Osteoblast (primary cell): ENCODE results near the gene DCLK2. TPM values are rescaled to one million over a fixed set of nuclear protein-coding genes. Genes with fewer than 3 reads are reported as not detected.

Experiments used
- DNase-seq: peaks from one replicate; pipeline ENCODE4 v3.0.0; 2011; ENCODE audit warnings: low spot score, mixed read lengths; ENCODE audit not compliant: insufficient read length; ENCODE audit errors: missing footprints
- H2AFZ ChIP-seq: 2 replicates; pipeline ENCODE4 v1.6.0; 2011; ENCODE audit warnings: mild to moderate bottlenecking, low read length
- H3K27ac ChIP-seq: 2 replicates; pipeline ENCODE4 v1.5.1; 2011; ENCODE audit warnings: mild to moderate bottlenecking, low read depth, low read length, moderate library complexity
- H3K27me3 ChIP-seq: 2 replicates; pipeline ENCODE4 v1.6.0; 2012; ENCODE audit warnings: mild to moderate bottlenecking, control low read depth, inconsistent platforms, low read length, moderate library complexity; ENCODE audit not compliant: insufficient read depth
- H3K36me3 ChIP-seq: 2 replicates; pipeline ENCODE4 v1.5.1; 2011; ENCODE audit warnings: mild to moderate bottlenecking, low read length, control low read depth, moderate library complexity; ENCODE audit not compliant: insufficient read depth
- H3K4me1 ChIP-seq: 2 replicates; pipeline ENCODE4 v1.5.1; 2011; ENCODE audit warnings: mild to moderate bottlenecking, low read length, control low read depth, moderate library complexity; ENCODE audit not compliant: insufficient read depth
- H3K4me2 ChIP-seq: 2 replicates; pipeline ENCODE4 v1.6.0; 2011; ENCODE audit warnings: mild to moderate bottlenecking, low read length; ENCODE audit not compliant: insufficient read depth
- H3K4me3 ChIP-seq: fragments of 200-600 bp; sonication (generic); 3 replicates; pipeline ENCODE4 v1.5.1; 2012; ENCODE audit warnings: mild to moderate bottlenecking, low read length, inconsistent platforms; ENCODE audit not compliant: insufficient read depth
- H3K79me2 ChIP-seq: 2 replicates; pipeline ENCODE4 v1.6.0; 2012; ENCODE audit warnings: mild to moderate bottlenecking, low read length, control low read depth, inconsistent platforms; ENCODE audit not compliant: insufficient read depth
- H3K9me3 ChIP-seq: 2 replicates; pipeline ENCODE4 v1.5.1; 2011; ENCODE audit warnings: low read depth, low read length, control low read depth
- H4K20me1 ChIP-seq: 2 replicates; pipeline ENCODE4 v1.6.0; 2012; ENCODE audit warnings: mild to moderate bottlenecking, low read length, control low read depth; ENCODE audit not compliant: insufficient read depth
- total RNA-seq: library from RNA; depleted of rRNA; stranded (reverse); fragments of >200 nt; gene quantifications from 2 replicates; pipeline ENCODE4 v1.2.3, GENCODE V29; 2012
- TF ChIP-seq, protein P1 (sequence below): IDR thresholded peaks from 2 replicates; pipeline ENCODE4 v1.5.1; 2011; ENCODE audit warnings: mild to moderate bottlenecking, low read depth, low read length, moderate library complexity; ENCODE audit errors: extremely low read depth

The DCLK2 gene
- total RNA-seq, 1 donor, result 11.6 TPM

- no peaks in the 10 kb centered on the region for H4K20me1 ChIP-seq
- no peak overlapping the region for H3K4me3 ChIP-seq
- no peaks in the 10 kb centered on the region for H3K4me1 ChIP-seq
- no peak overlapping the region for H3K4me2 ChIP-seq
- no peaks in the 10 kb centered on the region for H3K27me3 ChIP-seq
- peaks cover 4% of the 10 kb centered on the region for H3K36me3 ChIP-seq
- no peaks in the 10 kb centered on the region for H3K9me3 ChIP-seq
- no peak overlapping the region for H2AFZ ChIP-seq
- no peak for DNase-seq
- TF ChIP-seq, protein P1, sequence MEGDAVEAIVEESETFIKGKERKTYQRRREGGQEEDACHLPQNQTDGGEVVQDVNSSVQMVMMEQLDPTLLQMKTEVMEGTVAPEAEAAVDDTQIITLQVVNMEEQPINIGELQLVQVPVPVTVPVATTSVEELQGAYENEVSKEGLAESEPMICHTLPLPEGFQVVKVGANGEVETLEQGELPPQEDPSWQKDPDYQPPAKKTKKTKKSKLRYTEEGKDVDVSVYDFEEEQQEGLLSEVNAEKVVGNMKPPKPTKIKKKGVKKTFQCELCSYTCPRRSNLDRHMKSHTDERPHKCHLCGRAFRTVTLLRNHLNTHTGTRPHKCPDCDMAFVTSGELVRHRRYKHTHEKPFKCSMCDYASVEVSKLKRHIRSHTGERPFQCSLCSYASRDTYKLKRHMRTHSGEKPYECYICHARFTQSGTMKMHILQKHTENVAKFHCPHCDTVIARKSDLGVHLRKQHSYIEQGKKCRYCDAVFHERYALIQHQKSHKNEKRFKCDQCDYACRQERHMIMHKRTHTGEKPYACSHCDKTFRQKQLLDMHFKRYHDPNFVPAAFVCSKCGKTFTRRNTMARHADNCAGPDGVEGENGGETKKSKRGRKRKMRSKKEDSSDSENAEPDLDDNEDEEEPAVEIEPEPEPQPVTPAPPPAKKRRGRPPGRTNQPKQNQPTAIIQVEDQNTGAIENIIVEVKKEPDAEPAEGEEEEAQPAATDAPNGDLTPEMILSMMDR, result no peak
- H3K27ac ChIP-seq, result no peak overlapping the region
- H3K79me2 ChIP-seq, result peaks cover 11% of the 10 kb centered on the region
These were observed 85.8 kb downstream of the DCLK2 start for GRCh38 chr4:150164055-150164454.

DNA sequence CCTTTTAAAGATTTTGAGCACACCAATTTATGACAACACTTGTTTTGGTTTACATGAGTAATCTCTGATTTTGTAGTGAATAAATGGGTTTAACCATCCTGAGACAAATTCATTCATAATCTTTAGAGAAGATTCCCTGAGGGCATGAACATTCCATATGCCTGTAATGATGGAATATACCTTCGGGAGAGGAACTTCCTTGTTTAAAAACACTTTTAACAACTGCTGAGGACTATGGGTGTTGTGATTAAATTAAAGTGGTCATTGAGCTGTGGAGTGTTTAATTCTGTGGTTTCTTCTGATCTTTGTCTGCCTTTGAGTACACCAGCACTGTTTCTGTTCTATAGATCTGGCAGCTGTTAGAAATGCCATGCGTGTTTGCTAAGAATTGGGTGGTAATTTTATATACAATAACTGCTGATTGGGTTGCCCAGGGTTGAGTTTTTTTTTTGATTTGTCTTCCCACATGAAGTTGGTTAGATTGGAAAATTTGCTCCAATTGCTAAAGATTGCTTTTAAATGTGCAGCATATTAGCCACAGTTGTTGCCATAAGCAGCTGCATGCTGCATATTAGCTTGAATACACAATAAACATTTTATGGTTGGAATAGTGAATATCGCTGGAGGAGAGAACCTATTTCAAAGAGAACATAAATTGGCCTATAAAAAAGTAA lies 86.8 kb downstream of the DCLK2 start:
- H3K4me3 ChIP-seq, result no peak overlapping the region
- no peaks in the 10 kb centered on the region for H3K4me1 ChIP-seq
- peaks cover 8% of the 10 kb centered on the region for H3K79me2 ChIP-seq
- no peaks in the 10 kb centered on the region for H3K27me3 ChIP-seq
- H3K27ac ChIP-seq, result no peak overlapping the region
- no peaks in the 10 kb centered on the region for H3K9me3 ChIP-seq
- no peaks in the 10 kb centered on the region for H4K20me1 ChIP-seq
- no peak overlapping the region for H3K4me2 ChIP-seq
- no peak for DNase-seq
- no peak overlapping the region for H2AFZ ChIP-seq
- TF ChIP-seq, protein P1, result no peak
- peaks cover 4% of the 10 kb centered on the region for H3K36me3 ChIP-seq

DNA sequence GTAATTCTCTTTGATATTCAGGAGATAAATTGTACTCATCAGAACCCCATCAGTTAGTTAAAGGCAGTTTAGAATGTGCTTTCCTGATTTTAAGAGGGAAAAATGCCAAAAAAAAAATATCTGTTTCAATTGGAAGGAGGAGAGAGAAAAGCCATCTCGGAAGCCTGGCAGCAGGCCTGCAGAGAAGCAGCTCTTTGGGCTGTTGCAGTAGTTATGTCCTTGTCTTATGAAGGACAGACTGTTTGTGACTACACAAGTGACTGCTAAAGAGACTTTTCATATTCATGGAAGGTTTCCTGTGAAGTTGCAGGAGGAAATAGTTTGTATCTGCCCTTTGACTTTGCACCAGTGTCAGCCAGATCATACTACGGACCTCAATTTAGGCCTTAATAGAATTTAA lies 88.8 kb downstream of the DCLK2 start:
- DNase-seq, result no peak
- Histone ChIP-seq H4K20me1 (no peaks in the 10 kb centered on the region), H3K27ac (no peak overlapping the region), H3K79me2 (peaks cover 8% of the 10 kb centered on the region), H3K4me2 (no peak overlapping the region), H3K27me3 (no peaks in the 10 kb centered on the region), H2AFZ (no peak overlapping the region), H3K9me3 (no peaks in the 10 kb centered on the region), H3K4me1 (peaks cover 8% of the 10 kb centered on the region), H3K4me3 (no peak overlapping the region), H3K36me3 (peaks cover 4% of the 10 kb centered on the region)
- TF ChIP-seq, protein P1, result no peak

DNA sequence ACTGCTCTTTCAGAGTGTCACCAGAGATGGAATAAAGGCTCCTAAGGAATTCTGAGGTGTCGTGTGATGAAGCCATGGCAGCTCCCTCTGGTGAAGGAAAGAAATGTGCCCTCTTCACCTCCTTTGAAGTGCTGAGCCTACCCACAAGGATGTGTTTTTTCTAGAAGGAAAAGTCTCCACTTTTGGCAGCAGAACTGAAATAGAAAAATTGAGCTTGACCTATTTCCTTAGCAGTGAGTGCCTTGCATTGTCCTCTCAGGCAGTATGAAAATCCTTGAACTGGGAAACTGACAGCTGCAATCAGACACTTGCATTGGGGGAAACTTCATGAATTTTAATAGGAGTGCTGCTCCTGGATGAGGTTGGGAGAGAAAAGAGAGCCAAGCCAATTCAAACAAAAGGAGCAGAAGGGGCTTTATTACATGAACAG lies 95.2 kb downstream of the DCLK2 start:
- TF ChIP-seq, protein P1, result no peak
- no peaks in the 10 kb centered on the region for H4K20me1 ChIP-seq
- peak; percentile 37 for DNase-seq
- H3K4me2 ChIP-seq, result no peak overlapping the region
- no peak overlapping the region for H3K27ac ChIP-seq
- peaks cover 15% of the 10 kb centered on the region for H3K79me2 ChIP-seq
- H3K4me3 ChIP-seq, result no peak overlapping the region
- no peaks in the 10 kb centered on the region for H3K36me3 ChIP-seq
- no peaks in the 10 kb centered on the region for H3K9me3 ChIP-seq
- no peak overlapping the region for H2AFZ ChIP-seq
- H3K27me3 ChIP-seq, result no peaks in the 10 kb centered on the region
- peaks cover 44% of the 10 kb centered on the region for H3K4me1 ChIP-seq
